GM12891 (cell line): ENCODE results near the gene STAT3.

Source experiments
- DNase-seq: peaks from one replicate; pipeline ENCODE4 v3.0.0; 2011; ENCODE audit warnings: low spot score; ENCODE audit not compliant: insufficient read length
- FAIRE-seq: peaks from 2 replicates; lab custom pipeline; 2011; peaks lifted over from hg19 to GRCh38; lab: Jason Lieb, UNC
- PAX5 ChIP-seq: IDR thresholded peaks from 2 replicates; pipeline ENCODE4 v1.6.1; 2011; ENCODE audit warnings: low read length, moderate library complexity, mild to moderate bottlenecking; ENCODE audit not compliant: insufficient read depth, severe bottlenecking
- POLR2A ChIP-seq: IDR thresholded peaks from 2 replicates; pipeline ENCODE4 v1.6.1; 2011; ENCODE audit warnings: low read depth, low read length, control low read depth
- POLR2AphosphoS5 ChIP-seq: IDR thresholded peaks from 2 replicates; pipeline ENCODE4 v1.6.1; 2011; ENCODE audit warnings: low read depth, low read length, control low read depth
- POU2F2 ChIP-seq: IDR thresholded peaks from 2 replicates; pipeline ENCODE4 v1.6.1; 2011; ENCODE audit warnings: low read depth, mild to moderate bottlenecking, control low read depth, low read length, moderate library complexity
- SPI1 ChIP-seq: IDR thresholded peaks from 2 replicates; pipeline ENCODE4 v1.6.1; 2011; ENCODE audit warnings: low read depth, low read length, control low read depth
- TAF1 ChIP-seq: IDR thresholded peaks from 2 replicates; pipeline ENCODE4 v1.6.1; 2011; ENCODE audit warnings: low read depth, low read length, control low read depth

Gene STAT3

GRCh38 chr17:42276609-42277341, 111.5 kb downstream of the STAT3 start:
- no peak for FAIRE-seq
- no peak for TF ChIP-seq POU2F2
- 0 out of 2 replicates have a peak, but pooled peaks have one; percentile 32 for TF ChIP-seq POLR2A
- no peak for DNase-seq

DNA sequence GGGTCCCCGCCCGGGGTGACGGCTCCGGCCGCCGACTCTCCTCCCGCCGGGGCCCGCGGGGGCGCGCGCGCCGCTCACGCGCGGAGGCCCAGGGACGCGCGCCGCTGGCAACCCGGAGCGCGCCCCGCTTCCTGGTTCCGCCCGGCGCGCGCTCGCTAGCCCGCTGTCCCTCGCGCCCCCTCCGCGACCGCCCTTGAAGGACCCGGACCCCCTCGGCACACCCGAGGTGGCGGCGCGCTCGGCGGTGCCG, 112.0 kb downstream of the STAT3 start, which contains the start of gene STAT5B:
TSS of gene STAT5B (minus strand) at position 33 of the 250 bp plus-strand sequence. CDS start 44,264 bp downstream, outside the sequence.
- peak; percentile 88 for DNase-seq
- FAIRE-seq: peak; percentile 91
- TF ChIP-seq PAX5: peak; percentile 41
- peak; percentile 16; the same call in 1 of the 2 replicates for TF ChIP-seq TAF1
- TF ChIP-seq POU2F2: no peak

- DNase-seq (peak; percentile 31), FAIRE-seq (no peak)
Observed at GRCh38 chr17:42275527-42276358, 112.5 kb downstream of the STAT3 start.

GRCh38 chr17:42274812-42275526, 113.3 kb downstream of the STAT3 start:
- TF ChIP-seq SPI1 (no peak), PAX5 (no peak), TAF1 (no peak), POU2F2 (no peak), POLR2A (no peak), POLR2AphosphoS5 (no peak; the same call in 1 of the 2 replicates)
- DNase-seq (no peak), FAIRE-seq (no peak)

More at GRCh38 chr17:42275527-42276358, 112.5 kb downstream of the STAT3 start:
- TF ChIP-seq POU2F2 (no peak), SPI1 (no peak), POLR2AphosphoS5 (peak; percentile 53; the same call in 1 of the 2 replicates), TAF1 (0 out of 2 replicates have a peak, but pooled peaks have one; percentile 19), POLR2A (no peak)

- DNase-seq: no peak
- no peak for FAIRE-seq
- TF ChIP-seq POU2F2 (no peak), TAF1 (no peak), POLR2AphosphoS5 (no peak), SPI1 (no peak)
Observed at GRCh38 chr17:42274253-42274542, 114.0 kb downstream of the STAT3 start.

- FAIRE-seq (no peak), DNase-seq (no peak)
- TF ChIP-seq TAF1 (no peak), PAX5 (no peak), SPI1 (no peak), POU2F2 (no peak), POLR2A (no peak)
Observed at GRCh38 chr17:42273474-42274252, 114.6 kb downstream of the STAT3 start.

DNA sequence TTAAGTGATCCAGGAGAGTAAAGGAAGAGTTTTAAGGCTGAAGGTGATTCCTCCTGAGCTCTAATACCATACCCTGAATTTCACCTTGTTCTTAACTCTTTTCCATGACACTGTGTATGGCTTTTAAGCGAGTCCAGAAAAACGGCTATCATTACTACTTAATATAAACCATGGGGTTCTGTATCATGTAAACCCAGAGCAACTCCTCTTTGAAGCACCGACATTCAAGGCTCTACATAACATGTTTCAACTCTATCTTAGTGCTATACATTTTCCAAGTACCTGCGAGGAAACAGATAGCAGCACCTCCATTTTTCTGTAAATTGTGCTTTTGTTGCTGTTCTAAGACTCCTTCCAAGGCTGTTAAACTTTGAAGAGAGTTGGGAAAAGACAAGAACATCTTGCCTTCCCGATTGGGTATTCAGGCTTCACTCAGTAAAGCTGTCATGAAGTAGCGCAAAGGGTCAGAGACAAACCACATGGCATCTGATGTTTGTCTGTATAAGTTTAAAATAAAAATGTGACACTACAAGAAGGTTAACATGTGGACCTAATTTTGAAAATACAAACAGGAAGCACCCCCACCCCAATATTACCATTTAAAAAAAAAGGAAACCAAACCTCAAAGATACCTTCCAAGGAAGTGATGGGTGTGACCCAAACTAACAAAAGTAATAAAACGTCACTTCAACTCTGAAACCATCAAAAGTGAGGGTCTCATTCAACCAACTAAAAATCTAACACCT, 115.9 kb downstream of the STAT3 start:
- no peak for TF ChIP-seq TAF1
- TF ChIP-seq PAX5: no peak
- TF ChIP-seq POU2F2: no peak
- no peak for TF ChIP-seq SPI1
- no peak for TF ChIP-seq POLR2AphosphoS5
- TF ChIP-seq POLR2A: no peak
- FAIRE-seq: no peak

GRCh38 chr17:42271779-42272035, 116.5 kb downstream of the STAT3 start:
- TF ChIP-seq SPI1 (no peak), POLR2AphosphoS5 (no peak), PAX5 (no peak), POU2F2 (no peak), TAF1 (no peak), POLR2A (no peak)
- FAIRE-seq: no peak
- DNase-seq: no peak

More for the DNA sequence above, 115.9 kb downstream of the STAT3 start:
- no peak for DNase-seq
